Skeletal muscle satellite cell (primary cell): ENCODE data around the gene BID. TPM values are rescaled to one million over a fixed set of nuclear protein-coding genes. Genes with fewer than 3 reads are reported as not detected.

Experiments used
- H3K27me3 ChIP-seq: 2 replicates; pipeline ENCODE4 v1.7.0; 2013; ENCODE audit warnings: low read length; ENCODE audit not compliant: control insufficient read depth, insufficient read depth
- H3K36me3 ChIP-seq: 2 replicates; pipeline ENCODE4 v1.7.0; 2013; ENCODE audit warnings: mild to moderate bottlenecking, control low read depth, low read length; ENCODE audit not compliant: insufficient read depth
- H3K4me1 ChIP-seq: 2 replicates; pipeline ENCODE4 v1.7.0; 2013; ENCODE audit warnings: low read length; ENCODE audit not compliant: control insufficient read depth, insufficient read depth
- H3K4me2 ChIP-seq: 2 replicates; pipeline ENCODE4 v1.7.0; 2013; ENCODE audit warnings: mild to moderate bottlenecking, low read length
- H3K4me3 ChIP-seq: 2 replicates; pipeline ENCODE4 v1.7.0; 2013; ENCODE audit warnings: low read length
- H3K9ac ChIP-seq: 2 replicates; pipeline ENCODE4 v1.7.0; 2013; ENCODE audit warnings: mild to moderate bottlenecking, low read depth, low read length, moderate library complexity
- H3K9me3 ChIP-seq: replicated peaks from 2 replicates; pipeline ENCODE4 v1.7.0; 2013; ENCODE audit warnings: mild to moderate bottlenecking, control low read depth, low read length
- total RNA-seq: library from RNA; depleted of rRNA; stranded (reverse); fragments of >200 nt; gene quantifications from 2 replicates; pipeline ENCODE4 v1.2.3, GENCODE V29; 2012; rRNA removed

The BID gene
- 18.8 and 29.3 TPM in 2 replicates for total RNA-seq

GRCh38 chr22:17774206-17774925 is at the start of gene BID:
Gene BID, minus strand, starts transcription at chr22:17774469. Its CDS starts 24,353 bp downstream, at chr22:17750116.
- no peaks in the 10 kb centered on the region for H3K27me3 ChIP-seq
- H3K4me3 ChIP-seq, result peak within 1 kb of the TSS; percentile 73
- no peaks in the 10 kb centered on the region for H3K9me3 ChIP-seq
- peak within 1 kb of the TSS; percentile 96 for H3K4me2 ChIP-seq
- no peaks in the 10 kb centered on the region for H3K36me3 ChIP-seq
- H3K9ac ChIP-seq, result peak within 1 kb of the TSS; percentile 81
- peaks cover 24% of the 10 kb centered on the region for H3K4me1 ChIP-seq

GRCh38 chr22:17823964-17824363 is 49.7 kb upstream of the BID start:
- Histone ChIP-seq H3K4me2 (no peak overlapping the region), H3K4me1 (no peaks in the 10 kb centered on the region), H3K9ac (no peak overlapping the region), H3K4me3 (no peak overlapping the region), H3K27me3 (no peaks in the 10 kb centered on the region), H3K9me3 (no peaks in the 10 kb centered on the region), H3K36me3 (peaks cover 15% of the 10 kb centered on the region)

- H3K4me1 ChIP-seq, result no peaks in the 10 kb centered on the region
- H3K36me3 ChIP-seq, result peaks cover 12% of the 10 kb centered on the region
- no peak overlapping the region for H3K9ac ChIP-seq
- no peaks in the 10 kb centered on the region for H3K9me3 ChIP-seq
- no peak overlapping the region for H3K4me2 ChIP-seq
- H3K27me3 ChIP-seq, result no peaks in the 10 kb centered on the region
- no peak overlapping the region for H3K4me3 ChIP-seq
Observed at GRCh38 chr22:17823226-17823625, 49.0 kb upstream of the BID start.

- H3K4me3 ChIP-seq, result no peak overlapping the region
- H3K4me1 ChIP-seq, result no peaks in the 10 kb centered on the region
- no peak overlapping the region for H3K9ac ChIP-seq
- no peaks in the 10 kb centered on the region for H3K9me3 ChIP-seq
- peaks cover 13% of the 10 kb centered on the region for H3K36me3 ChIP-seq
- no peak overlapping the region for H3K4me2 ChIP-seq
- H3K27me3 ChIP-seq, result no peaks in the 10 kb centered on the region
Observed at GRCh38 chr22:17822087-17822486, 47.8 kb upstream of the BID start.

- Histone ChIP-seq H3K4me1 (no peaks in the 10 kb centered on the region), H3K27me3 (no peaks in the 10 kb centered on the region), H3K9ac (no peak overlapping the region), H3K36me3 (peaks cover 10% of the 10 kb centered on the region), H3K4me2 (no peak overlapping the region), H3K9me3 (no peaks in the 10 kb centered on the region), H3K4me3 (no peak overlapping the region)
Observed at GRCh38 chr22:17820879-17821439, 46.7 kb upstream of the BID start.

GRCh38 chr22:17818649-17819048 is 44.4 kb upstream of the BID start:
- Histone ChIP-seq H3K4me1 (no peaks in the 10 kb centered on the region), H3K9me3 (no peaks in the 10 kb centered on the region), H3K4me3 (no peak overlapping the region), H3K9ac (no peak overlapping the region), H3K27me3 (no peaks in the 10 kb centered on the region), H3K36me3 (peaks cover 19% of the 10 kb centered on the region), H3K4me2 (no peak overlapping the region)

GRCh38 chr22:17818180-17818579 is 43.9 kb upstream of the BID start:
- Histone ChIP-seq H3K4me1 (no peaks in the 10 kb centered on the region), H3K9me3 (no peaks in the 10 kb centered on the region), H3K4me3 (no peak overlapping the region), H3K4me2 (no peak overlapping the region), H3K9ac (no peak overlapping the region), H3K36me3 (peaks cover 19% of the 10 kb centered on the region), H3K27me3 (no peaks in the 10 kb centered on the region)

- no peak overlapping the region for H3K9ac ChIP-seq
- peaks cover 19% of the 10 kb centered on the region for H3K36me3 ChIP-seq
Observed at GRCh38 chr22:17817511-17818065, 43.3 kb upstream of the BID start.

GRCh38 chr22:17817079-17817478 is 42.8 kb upstream of the BID start:
- H3K9me3 ChIP-seq, result no peaks in the 10 kb centered on the region
- no peak overlapping the region for H3K4me3 ChIP-seq
- H3K27me3 ChIP-seq, result no peaks in the 10 kb centered on the region
- H3K9ac ChIP-seq, result no peak overlapping the region
- no peaks in the 10 kb centered on the region for H3K4me1 ChIP-seq
- H3K4me2 ChIP-seq, result no peak overlapping the region
- peaks cover 19% of the 10 kb centered on the region for H3K36me3 ChIP-seq

More at GRCh38 chr22:17817511-17818065, 43.3 kb upstream of the BID start:
- no peaks in the 10 kb centered on the region for H3K9me3 ChIP-seq
- H3K27me3 ChIP-seq, result no peaks in the 10 kb centered on the region
- no peak overlapping the region for H3K4me2 ChIP-seq
- H3K4me3 ChIP-seq, result no peak overlapping the region
- H3K4me1 ChIP-seq, result no peaks in the 10 kb centered on the region

- Histone ChIP-seq H3K9me3 (no peaks in the 10 kb centered on the region), H3K4me1 (no peaks in the 10 kb centered on the region), H3K27me3 (no peaks in the 10 kb centered on the region), H3K9ac (no peak overlapping the region), H3K4me2 (no peak overlapping the region), H3K36me3 (peaks cover 17% of the 10 kb centered on the region), H3K4me3 (no peak overlapping the region)
Observed at GRCh38 chr22:17816649-17817048, 42.4 kb upstream of the BID start.

GRCh38 chr22:17815703-17816254 is 41.5 kb upstream of the BID start:
- Histone ChIP-seq H3K27me3 (no peaks in the 10 kb centered on the region), H3K4me1 (no peaks in the 10 kb centered on the region), H3K4me3 (no peak overlapping the region), H3K4me2 (no peak overlapping the region), H3K9ac (no peak overlapping the region), H3K9me3 (no peaks in the 10 kb centered on the region), H3K36me3 (peaks cover 12% of the 10 kb centered on the region)
